NCI-H446 treated with DMSO at 0.1 percent for 48 hours (cell line): ENCODE results near the gene ASNSD1.
"Not testable (repeated sequence)": the region's sequence is repeated elsewhere in the genome, so short reads cannot be mapped to it uniquely, and the experiment has no call there.

ENCODE experiments used
- DNase-seq: peaks from one replicate; lab custom pipeline; 2025; lab: John Stamatoyannopoulos, UW

The ASNSD1 gene

DNA sequence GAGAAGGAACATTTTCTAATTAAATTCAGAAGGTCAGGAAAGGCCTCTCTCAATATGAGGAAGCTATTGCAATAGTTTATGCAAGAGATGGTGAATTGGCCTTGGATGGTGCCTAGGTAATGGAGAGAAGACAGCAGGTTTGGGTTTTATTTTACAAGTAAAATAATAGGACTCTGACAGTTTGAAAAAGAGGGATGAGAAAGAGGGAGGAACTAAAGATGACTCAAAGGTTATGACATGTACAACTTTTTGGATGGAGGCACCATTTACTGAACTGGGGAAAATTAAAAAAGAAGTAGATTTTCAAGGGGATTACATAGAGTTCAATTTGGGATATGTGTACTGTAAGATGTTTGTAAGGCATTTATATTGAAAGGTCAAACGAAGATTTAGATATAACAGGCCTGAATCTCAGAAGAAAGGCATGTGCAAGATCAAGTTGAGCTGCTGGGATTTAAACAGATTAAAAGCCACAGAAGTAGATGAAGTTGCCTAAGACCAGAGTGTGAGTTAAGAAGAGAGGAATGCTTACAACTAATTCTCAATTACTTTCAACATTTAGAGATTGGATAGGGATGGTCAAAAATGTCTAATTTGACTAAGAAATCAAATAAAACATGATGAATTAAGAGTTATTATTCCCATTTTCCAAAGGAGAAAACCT, 12.3 kb upstream of the ASNSD1 start:
- DNase-seq = no peak

DNA sequence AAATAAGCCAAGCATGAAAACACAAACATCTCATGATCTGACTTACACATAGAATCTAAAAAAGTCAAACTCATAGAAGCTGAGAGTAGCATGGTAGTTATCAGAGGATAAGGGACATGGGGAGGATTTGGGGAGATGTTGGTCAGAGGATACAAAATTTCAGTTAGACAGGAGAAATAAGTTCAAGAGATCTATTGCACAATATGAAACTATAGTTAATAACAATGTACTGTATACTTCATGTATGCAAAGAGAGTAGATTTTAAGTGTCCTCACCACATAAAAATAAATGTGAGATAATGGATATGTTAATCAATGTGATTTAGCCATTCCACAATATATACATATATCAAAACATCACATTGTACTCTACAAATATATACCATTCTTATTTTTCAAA, 10.0 kb upstream of the ASNSD1 start:
- no peak for DNase-seq

DNA sequence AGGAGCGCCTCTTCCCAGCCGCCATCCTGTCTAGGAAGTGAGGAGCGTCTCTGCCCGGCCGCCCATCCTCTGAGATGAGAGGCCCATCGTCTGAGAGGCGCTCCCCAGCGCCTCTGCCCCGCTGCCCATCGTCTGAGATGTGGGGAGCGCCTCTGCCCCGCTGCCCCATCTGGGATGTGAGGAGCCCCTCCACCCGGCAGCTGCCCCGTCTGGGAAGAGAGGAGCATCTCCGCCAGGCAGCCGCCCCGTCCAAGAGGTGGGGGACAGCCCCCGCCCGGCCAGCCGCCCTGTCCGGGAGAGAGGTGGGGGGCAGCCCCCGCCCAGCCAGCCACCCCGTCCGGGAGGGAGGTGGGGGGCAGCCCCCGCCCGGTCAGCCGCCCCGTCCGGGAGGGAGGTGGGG, 7.8 kb upstream of the ASNSD1 start:
- not testable (repeated sequence) for DNase-seq

DNA sequence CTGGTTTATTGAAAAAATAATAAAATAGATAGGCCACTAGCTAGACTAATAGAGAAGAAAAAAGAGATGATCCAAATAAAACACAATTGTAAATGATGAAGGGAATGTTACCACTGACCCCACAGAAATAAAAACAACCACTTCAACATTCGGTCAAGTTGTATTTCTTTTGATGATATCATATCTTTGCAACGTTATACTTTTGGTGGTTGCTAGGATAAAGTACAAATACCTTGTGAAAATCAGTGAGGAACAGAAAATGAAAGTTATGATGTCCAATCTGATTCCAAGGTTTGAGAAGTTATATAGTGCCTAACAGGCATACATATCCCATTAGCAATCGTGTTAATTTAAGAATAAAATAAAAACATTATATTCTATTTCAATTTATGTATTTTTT, 6.6 kb upstream of the ASNSD1 start:
- DNase-seq = no peak

DNA sequence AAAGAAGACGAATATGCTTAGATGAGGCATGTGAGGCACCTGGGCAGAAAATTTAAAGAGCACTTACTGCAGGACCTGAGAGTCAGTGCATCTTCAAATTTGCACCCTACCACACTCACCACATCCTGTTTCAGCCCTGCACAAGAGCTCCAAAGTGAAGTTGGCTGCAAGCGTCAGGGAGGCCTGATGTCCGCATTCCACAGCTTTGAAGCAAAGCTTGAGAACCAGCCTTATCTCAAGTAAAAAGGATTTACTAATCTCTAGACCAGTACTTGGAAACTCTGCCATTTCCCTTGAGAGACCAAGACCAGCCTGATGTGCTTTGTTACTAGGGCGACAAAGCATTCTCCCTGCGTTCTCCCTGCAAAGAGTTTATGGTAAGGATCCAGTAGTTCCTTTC, 3.4 kb upstream of the ASNSD1 start:
- no peak for DNase-seq

DNA sequence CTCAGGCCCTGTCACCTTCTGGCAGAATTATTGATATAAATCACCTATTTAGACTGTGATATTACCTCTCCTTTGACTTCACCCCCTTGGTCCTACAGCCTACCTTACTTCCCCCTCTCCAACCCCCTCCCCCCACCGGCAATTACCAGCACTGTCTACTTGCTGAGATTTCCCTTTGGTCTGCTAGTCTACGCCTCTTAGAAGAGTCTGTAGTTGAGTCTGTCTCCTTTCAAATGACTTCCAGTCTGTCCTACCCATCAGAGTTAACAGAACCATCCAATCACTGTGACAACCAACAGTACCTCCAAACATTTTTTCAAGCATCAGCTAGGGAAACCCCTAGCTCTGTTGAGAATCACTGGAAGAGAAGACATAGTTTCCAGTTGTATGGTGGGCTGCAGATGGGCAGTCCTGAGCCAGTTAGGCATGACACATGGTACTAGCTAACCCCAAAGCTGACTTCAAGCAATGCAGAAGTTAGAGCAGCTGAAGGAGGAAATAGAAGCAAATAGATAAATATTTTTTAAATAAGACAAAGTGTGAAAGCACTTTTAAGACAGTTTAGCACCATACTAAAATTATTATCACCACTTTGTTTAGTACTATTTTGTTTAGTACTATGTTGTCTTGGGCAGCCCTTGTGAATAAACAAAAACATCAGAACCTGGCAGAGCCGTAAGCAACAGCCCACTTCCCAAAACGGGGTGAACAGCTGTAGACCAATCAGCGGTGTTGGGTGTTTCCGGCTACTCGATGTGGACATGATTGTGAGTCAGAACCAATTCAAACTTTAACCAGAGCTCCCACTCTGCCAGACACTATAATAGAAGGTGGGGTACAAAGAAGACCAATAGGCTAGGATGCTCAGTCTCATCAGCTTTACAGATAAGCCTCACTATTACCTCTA, 2.7 kb upstream of the ASNSD1 start:
- no peak for DNase-seq

DNA sequence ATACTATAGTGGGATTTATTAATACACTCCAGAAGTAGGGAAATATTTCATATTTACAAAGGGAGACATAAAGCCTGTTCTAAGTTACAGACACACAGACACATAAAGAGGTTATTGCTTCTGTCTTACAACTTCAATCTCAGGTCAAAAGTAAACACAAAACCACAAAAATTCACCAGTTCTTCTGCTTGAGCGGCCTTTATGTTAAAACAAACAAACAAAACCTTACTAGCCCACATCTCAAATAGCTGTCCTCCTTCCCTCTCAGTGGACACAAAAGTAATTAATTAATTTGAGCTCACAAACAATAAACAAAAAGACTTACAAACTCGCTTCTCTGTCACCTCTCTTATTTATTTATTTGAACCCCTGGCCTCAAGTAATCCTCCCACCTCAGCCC, 1.5 kb upstream of the ASNSD1 start:
- no peak for DNase-seq

DNA sequence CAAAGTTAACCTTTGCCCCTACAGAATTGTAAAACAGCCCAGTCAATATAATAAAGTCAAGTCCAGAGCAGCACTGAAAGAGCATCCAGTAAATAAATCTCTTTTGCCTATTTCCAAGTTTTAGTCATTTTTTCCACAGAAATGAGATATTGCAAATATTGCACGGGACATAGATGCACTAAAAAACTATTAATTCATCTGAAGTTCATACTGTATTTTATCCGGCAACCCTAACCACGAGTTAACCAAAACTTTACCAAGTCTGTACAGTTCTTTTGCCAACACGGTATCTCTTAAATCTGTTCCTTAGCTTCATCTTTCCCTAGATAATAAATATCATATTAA, 484 bp upstream of the ASNSD1 start:
- no peak for DNase-seq

DNA sequence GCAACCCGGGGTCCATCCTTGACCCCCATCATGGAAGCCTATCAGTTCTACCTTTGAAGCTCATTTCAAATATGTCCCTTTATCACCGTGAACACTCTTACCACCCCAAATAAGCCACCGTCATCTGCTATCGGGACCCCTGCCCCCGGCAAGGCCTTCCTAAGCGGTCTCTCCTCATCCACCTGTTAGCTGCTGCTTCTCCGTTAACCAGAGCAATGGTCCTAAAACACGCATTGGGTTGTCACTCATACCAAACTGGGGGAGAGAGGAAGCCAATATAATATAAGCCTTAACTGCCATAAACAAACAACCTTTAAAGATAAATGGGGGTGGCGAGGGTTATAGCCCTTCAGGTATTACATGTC, 680 bp downstream of the ASNSD1 start:
- DNase-seq = no peak

DNA sequence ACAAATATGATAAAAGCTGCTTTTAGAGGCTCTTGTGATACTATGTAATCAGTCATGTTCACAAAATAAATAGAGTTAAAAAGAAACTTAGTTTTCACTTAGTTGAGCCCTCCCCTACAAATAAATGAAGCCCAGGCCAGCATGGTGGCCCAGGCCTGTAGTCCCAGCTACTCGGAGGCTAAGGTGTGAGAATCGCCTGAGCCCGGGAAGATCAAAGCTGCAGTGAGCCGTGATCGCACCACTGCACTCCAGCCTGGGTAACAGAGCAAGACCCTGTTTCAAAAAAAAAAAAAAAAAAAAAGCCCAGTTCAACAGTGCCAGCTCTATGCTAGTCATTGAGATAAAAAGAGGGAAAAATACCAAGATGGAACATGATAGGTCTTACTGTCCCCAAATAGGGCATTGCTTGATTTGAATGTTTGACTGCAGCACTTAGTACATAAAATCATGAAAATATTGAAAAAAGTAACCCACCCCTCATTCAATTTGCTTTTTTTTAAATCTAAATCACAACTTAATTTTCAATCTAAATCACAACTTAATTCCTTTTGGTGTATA, 1.5 kb downstream of the ASNSD1 start:
- no peak for DNase-seq

DNA sequence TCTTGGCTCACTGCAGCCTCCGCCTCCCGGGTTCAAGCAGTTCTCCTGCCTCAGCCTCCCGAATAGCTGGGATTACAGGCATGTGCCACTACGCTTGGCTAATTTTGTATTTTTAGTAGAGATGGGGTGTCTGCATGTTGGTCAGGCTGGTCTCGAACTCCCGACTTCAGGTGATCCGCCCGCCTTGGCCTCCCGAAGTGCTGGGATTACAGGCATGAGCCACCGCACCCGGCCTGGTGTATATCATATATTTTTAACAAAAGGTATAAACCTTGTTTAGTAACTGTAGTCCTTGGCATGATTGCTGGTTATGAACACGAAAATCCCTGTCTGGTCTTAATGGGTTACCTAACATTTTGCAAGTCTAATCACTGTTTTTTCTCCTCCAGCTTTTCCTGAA, 2.1 kb downstream of the ASNSD1 start:
- DNase-seq = not testable (repeated sequence)

DNA sequence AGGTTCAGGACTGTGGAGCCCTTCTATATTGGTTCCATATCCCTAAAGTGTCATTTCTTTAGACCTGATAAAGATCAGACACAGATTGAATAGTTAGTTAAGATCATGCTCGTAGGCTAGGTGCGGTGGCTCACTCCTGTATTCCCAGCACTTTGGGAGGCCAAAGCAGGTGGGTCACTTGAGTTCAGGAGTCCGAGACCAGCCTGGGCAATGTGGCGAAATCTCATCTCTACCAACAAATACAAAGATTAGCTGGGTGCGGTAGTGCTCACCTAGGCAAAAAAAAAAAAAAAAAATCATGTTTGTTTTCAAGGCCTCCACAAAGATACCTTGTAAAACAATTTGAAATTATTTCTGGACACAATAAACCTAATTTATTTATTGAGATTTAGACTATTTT, 8.7 kb downstream of the ASNSD1 start:
- no peak for DNase-seq

DNA sequence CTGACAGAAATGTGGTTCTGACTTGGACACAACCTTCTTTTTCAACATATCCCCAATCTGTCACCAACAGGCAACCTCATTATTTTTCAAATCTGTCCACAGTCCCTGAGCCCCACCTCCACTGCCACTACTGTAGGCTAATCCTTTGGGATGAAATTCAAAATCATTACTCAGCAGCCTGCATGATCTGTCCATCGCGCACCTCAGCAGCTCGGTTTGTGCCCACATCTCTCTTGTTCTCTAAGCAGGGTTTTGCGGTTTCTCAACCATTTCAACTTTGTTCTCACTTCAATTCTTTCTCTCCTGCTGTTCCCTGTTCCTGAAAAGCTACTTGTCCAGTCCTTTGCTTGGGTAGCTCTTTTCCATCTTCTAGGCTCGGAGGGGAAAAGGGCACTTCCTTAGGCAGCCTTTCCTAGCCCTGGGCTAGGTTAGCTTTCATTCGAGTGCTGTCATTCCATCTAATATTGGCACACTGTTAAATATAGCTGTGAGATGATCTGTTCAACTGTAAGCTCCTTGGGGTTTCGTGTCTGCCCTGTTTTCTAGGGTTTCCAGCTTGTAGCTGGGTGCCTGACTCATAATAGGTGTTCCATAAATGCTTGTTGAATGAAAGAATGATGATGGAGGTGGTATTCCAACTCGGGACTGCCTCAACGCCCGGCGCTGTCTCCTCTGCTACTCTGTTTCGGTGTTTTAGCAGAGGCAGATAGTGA, 12.6 kb downstream of the ASNSD1 start:
- DNase-seq = no peak

DNA sequence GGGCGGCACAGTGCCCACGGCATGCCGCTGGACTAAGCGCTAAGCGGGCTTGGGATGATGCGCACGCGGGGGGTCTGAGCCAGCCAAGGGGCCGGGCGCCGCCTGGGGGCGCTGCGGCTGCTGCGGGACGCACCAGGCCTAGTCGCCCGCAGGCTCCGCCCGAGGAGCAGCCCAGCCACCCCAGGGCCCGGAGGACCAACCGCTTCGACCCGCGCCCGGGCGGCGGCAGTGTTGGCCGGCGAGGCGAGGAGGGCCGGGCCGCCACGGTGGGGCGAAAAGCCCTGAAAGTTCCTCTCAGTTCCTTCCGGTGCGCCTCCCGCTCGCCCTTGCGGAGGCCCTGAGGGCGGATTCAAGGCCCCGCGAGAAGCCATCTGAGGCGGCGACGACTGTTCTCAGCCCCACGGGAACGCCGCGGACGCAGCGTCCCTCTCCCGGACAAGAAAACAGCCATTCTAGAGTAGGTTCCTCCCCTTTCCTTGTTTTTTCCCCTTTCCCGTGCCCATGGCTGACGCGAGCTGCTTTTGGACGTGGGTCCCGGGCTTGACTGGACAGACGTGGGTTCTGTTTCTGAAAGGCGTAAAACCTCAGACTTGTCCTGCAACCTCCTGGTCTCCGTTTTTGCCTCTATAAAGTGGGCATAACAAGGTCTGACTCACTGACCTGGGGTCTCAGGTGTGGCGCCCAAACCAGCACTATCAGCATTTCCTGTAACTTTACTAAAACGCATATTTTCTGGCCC, 13.3 kb downstream of the ASNSD1 start, which contains the start of gene ANKAR:
TSS of gene ANKAR (plus strand) at position 297 of the 739 bp plus-strand sequence. CDS start 1,821 bp downstream, outside the sequence.
- peak; percentile 28 for DNase-seq

DNA sequence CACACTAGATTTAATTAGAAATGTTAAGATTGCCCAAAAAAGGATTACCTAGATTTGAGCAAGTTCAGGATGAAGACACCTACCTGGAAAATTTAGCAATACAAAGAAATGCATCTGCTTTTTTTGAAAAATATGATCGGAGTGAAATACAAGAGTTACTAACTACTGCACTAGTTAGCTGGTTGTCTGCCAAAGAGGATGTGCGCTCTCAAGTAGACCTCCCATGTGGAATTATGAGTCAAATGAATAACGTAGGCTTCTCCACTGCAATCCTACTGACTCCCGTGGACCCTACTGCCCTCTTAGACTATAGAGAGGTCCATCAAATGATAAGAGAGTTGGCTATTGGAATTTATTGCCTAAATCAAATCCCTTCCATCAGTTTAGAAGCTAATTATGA, 15.2 kb downstream of the ASNSD1 start:
- no peak for DNase-seq

DNA sequence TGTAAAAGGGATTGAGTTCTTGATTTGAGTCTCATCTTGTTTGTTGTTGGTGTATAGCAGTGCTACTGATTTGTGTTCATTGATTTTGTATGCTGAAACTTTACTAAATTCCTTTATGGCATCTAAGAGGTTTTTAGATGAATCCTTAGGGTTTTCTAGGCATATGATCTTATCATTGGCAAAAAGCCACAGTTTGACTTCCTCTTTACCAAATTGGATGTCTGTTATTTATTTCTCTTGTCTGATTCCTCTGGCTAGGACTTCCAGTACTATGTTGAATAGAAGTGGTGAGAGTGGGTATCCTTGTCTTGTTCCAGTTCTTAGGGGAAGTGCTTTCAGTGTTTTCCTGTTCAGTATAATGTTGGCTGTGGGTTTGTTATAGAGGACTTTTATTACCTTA, 18.0 kb downstream of the ASNSD1 start:
- no peak for DNase-seq

DNA sequence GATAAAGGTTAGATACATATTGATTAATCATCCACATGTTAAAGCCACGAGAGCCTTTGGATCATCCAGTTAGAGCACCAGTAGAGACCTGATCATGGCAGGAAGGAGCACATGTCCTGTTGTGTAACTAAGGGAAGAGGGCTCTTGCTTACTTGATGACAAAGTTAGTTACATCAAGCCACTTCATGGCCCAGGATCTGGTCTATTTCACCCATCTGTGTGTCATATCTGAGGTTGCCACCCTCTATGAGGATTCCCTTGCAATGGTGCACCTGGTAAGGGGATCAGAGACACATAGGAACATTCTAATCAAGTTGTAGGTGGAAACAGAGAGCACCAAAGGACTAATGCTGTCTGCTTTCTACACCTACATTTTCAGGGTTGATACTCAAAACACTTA, 19.9 kb downstream of the ASNSD1 start:
- no peak for DNase-seq

DNA sequence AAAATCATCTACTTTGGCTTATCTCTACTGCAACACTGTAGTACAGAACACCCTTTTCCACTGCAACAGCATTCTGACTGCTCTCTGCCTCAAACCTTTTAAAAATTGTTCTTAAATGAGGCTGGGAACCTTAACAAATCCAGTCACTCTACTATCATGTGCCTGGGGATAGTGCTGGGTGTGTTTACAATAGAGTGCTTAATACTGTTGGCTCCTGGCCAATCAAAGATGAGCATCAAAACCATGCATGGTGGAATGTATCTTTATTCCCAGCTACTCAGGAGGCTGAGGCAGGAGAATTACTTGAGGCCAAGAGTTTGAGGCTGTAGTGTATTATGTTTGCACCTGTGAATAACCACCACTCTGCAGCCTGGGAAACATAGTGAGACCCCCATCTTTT, 20.6 kb downstream of the ASNSD1 start:
- DNase-seq = no peak

DNA sequence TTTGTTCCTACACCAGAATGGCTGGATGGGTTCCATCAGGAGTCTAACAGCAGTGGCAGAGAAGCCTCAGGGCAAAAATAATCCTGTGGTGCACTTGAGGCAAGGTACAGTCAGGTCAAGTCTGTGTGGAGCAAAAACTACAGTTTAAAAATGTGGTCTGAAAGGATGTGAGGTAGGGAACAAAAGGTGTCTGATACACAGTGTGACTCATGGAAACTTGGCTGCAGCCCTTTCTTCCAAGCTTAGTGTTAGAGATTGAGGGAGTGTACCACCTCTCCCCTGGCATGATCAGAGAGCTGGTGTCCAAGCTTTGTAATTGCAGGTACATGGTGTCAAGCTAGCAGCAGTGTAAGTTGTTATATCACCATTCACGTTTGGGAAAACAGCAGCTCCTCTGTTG, 22.1 kb downstream of the ASNSD1 start:
- no peak for DNase-seq

DNA sequence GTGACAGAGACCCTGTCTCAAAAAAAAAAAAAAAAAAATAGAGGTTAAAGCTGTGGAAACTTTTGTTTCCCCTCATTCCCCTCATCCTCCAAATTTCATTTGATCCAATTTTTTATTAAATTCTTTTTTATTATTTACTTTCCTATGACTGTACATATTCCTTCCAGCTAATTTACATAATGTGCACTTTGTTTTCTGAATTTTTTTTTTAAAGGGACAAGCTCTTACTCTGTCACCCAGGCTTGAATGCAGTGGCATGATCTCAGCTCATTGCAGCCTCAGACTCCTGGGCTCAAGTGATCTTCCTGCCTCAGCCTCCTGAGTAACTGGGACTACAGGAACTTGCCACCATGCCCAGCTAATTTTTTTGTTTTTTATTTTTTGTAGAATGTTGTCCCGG, 23.6 kb downstream of the ASNSD1 start:
- DNase-seq = no peak

DNA sequence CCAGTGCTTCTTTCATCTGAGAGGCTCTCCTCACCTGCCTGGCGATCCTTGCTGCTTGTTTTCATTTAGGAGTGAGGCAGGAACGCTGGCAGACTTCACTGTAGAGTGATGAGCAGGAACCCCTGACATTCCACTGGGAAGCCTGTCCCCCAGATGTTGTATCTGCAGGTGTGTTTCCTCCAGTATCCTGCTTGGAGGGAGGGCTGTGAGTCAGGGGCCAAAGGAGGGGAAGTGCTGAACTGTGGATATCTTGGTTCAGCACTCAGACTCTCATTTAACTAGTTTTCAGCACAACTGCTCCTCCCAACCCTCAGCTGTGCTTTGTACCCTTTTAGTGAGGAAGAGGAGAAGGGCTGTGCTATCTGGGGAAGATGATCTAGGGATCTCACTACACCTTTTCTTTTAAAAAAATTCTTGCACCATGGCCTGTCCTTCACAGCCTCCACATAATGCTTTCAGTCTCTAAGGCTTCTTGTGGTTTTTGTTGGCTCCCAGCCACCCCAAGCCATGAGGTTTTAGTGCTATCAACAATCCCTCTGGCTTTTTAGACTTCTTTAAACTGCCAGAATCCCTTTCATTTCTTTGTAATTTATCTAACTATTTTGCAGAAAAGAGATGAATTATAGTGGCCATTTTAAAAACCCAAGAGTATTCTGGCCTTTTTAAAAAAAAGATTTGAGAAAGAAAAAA, 24.4 kb downstream of the ASNSD1 start:
- no peak for DNase-seq
